CD4-positive, CD25-positive, alpha-beta regulatory T cell (primary cell): ENCODE data around the gene STRA8. TPM values are rescaled to one million over a fixed set of nuclear protein-coding genes. Genes with fewer than 3 reads are reported as not detected.

Experiments used
- ATAC-seq, 2 donors: fragments of 150-1000 bp; cut with Tn5 transposase; one replicate each; pipeline ENCODE4 v1.10.0; 2021; ENCODE audit warnings: low read depth in 2 of 2, moderate number of reproducible peaks in 2 of 2, moderate library complexity in 1 of 2
- DNase-seq, 3 donors: peaks; one replicate each; pipeline versions ENCODE4 v3.0.0 to v3.0.0-alpha.2; 2012 to 2022; ENCODE audit warnings: mixed read lengths in 1 of 3
- H3K27ac ChIP-seq: one replicate; pipeline ENCODE4 v1.7.0; 2013; ENCODE audit warnings: mild to moderate bottlenecking, low read length; ENCODE audit not compliant: insufficient read depth, poor library complexity, severe bottlenecking
- H3K27me3 ChIP-seq: one replicate; pipeline ENCODE4 v1.7.0; 2013; ENCODE audit warnings: low read length; ENCODE audit not compliant: control insufficient read depth, insufficient read depth
- H3K36me3 ChIP-seq: one replicate; pipeline ENCODE4 v1.7.0; 2013; ENCODE audit warnings: mild to moderate bottlenecking, low read length, moderate library complexity; ENCODE audit not compliant: control insufficient read depth, insufficient read depth
- H3K4me1 ChIP-seq: 2 replicates; pipeline ENCODE4 v1.7.0; 2013; ENCODE audit warnings: mild to moderate bottlenecking, low read length; ENCODE audit not compliant: insufficient read depth, control insufficient read depth, poor library complexity, severe bottlenecking
- H3K4me3 ChIP-seq: one replicate; pipeline ENCODE4 v1.7.0; 2013; ENCODE audit warnings: low read depth, mild to moderate bottlenecking, low read length, moderate library complexity
- H3K9me3 ChIP-seq, 2 experiments: 1 replicate in 1 of 2; 2 replicates in 1 of 2; pipeline ENCODE4 v1.7.0; 2013; ENCODE audit warnings: low read length in 2 of 2, mild to moderate bottlenecking in 1 of 2, moderate library complexity in 1 of 2; ENCODE audit not compliant: control insufficient read depth in 2 of 2
- H3K27ac Mint-ChIP-seq, 3 donors: one replicate each; pipeline ENCODE4 v1.8.0; 2020 to 2022; ENCODE audit warnings: mild to moderate bottlenecking in 3 of 3, mixed read lengths in 3 of 3, moderate library complexity in 2 of 3
- H3K27me3 Mint-ChIP-seq: one replicate; pipeline ENCODE4 v1.8.0; 2022; ENCODE audit warnings: mild to moderate bottlenecking, mixed read lengths
- H3K36me3 Mint-ChIP-seq: one replicate; pipeline ENCODE4 v1.8.0; 2020; ENCODE audit warnings: mixed read lengths
- H3K4me1 Mint-ChIP-seq, 4 donors: one replicate each; pipeline ENCODE4 v1.8.0; 2020 to 2022; ENCODE audit warnings: mixed read lengths in 4 of 4, mild to moderate bottlenecking in 1 of 4
- H3K4me3 Mint-ChIP-seq, 4 donors: one replicate each; pipeline ENCODE4 v1.8.0; 2020 to 2022; ENCODE audit warnings: mild to moderate bottlenecking in 4 of 4, mixed read lengths in 4 of 4, moderate library complexity in 3 of 4
- H3K9me3 Mint-ChIP-seq, 7 donors: one replicate each; pipeline ENCODE4 v1.8.0; 2020 to 2022; ENCODE audit warnings: mixed read lengths in 7 of 7, mild to moderate bottlenecking in 3 of 7, moderate library complexity in 2 of 7
- polyA plus RNA-seq, 4 donors: library from polyadenylated mRNA; unstranded; fragments of 300-500 nt; fragmentation: Illumina TruSeq; gene quantifications; one replicate each; pipeline ENCODE4 v1.2.3, GENCODE V29; 2021
- total RNA-seq: library from RNA; stranded (reverse); gene quantifications from one replicate; pipeline ENCODE4 v1.2.3, GENCODE V29; 2022

Gene STRA8
- total and polyA plus RNA-seq, 5 donors from 2014 or later: not detected

DNA sequence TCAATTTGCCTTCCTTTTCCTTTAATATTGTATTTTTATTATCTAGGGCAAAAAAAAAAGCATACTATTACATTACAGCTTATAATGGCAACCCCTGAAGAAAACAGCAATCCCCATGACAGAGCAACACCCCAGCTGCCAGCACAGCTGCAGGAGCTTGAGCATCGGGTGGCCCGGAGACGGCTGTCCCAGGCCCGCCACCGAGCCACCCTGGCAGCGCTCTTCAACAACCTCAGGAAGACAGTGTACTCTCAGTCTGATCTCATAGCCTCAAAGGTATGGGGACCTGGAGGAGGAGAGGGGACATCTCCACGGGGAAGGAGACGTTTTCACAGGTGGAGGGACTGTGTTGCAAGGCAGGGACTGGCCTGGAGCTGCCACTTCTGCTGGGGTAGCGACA is 6.8 kb downstream of the STRA8 start:
- Histone ChIP-seq H3K4me3 (no peak overlapping the region), H3K27me3 (no peaks in the 10 kb centered on the region), H3K4me1 (no peaks in the 10 kb centered on the region), H3K9me3 (no peaks in the 10 kb centered on the region), H3K36me3 (no peaks in the 10 kb centered on the region), H3K27ac (no peak overlapping the region)
- ATAC-seq (no peak), DNase-seq (no peak)
- peaks cover 0 to 2% (median 0%) of the 10 kb centered on the region in 7 donors for H3K9me3 Mint-ChIP-seq
- H3K36me3 Mint-ChIP-seq: no peaks in the 10 kb centered on the region
- H3K27me3 Mint-ChIP-seq: peaks cover 22% of the 10 kb centered on the region
- H3K4me3 Mint-ChIP-seq: no peak overlapping the region
- no peak overlapping the region for H3K27ac Mint-ChIP-seq
- H3K4me1 Mint-ChIP-seq: peaks cover 0 to 12% (median 2%) of the 10 kb centered on the region in 4 donors

DNA sequence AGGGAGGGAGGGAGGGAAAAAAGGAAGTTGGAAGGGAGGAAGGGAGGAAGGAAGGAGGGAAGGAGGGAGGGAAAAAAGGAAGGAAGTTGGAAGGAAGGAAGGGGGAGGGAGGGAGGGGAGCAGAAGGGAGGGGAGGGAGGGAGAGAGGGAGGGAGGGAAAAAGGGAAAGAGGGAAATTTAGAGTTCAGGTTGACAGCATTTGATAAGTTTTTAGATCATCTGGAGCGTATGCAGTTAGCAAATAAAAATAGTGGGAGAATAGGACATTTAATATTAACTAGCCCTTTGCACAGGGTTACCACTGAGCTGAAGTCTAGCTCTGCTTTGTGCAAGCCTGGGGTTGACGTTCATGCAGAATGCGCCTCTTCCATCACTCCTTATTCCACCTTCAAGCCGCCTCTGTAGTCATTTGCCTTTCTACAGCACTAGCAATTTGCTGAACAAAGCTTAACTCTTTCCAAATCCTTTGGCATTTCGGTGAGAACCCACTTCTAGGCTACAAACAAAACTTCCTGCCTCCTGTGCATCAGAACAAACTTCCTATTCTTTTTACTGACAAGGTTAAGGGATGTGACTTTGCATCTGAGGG is 8.6 kb downstream of the STRA8 start:
- Mint-ChIP-seq H3K36me3 (no peaks in the 10 kb centered on the region), H3K9me3 (no peaks in the 10 kb centered on the region), H3K4me3 (no peak overlapping the region), H3K27ac (no peak overlapping the region), H3K4me1 (peaks cover 0 to 1% (median 0%) of the 10 kb centered on the region in 4 donors), H3K27me3 (peaks cover 17% of the 10 kb centered on the region)
- DNase-seq: no peak
- Histone ChIP-seq H3K27ac (no peak overlapping the region), H3K4me1 (no peaks in the 10 kb centered on the region), H3K9me3 (no peaks in the 10 kb centered on the region), H3K4me3 (no peak overlapping the region), H3K27me3 (no peaks in the 10 kb centered on the region), H3K36me3 (no peaks in the 10 kb centered on the region)
- no peak for ATAC-seq

DNA sequence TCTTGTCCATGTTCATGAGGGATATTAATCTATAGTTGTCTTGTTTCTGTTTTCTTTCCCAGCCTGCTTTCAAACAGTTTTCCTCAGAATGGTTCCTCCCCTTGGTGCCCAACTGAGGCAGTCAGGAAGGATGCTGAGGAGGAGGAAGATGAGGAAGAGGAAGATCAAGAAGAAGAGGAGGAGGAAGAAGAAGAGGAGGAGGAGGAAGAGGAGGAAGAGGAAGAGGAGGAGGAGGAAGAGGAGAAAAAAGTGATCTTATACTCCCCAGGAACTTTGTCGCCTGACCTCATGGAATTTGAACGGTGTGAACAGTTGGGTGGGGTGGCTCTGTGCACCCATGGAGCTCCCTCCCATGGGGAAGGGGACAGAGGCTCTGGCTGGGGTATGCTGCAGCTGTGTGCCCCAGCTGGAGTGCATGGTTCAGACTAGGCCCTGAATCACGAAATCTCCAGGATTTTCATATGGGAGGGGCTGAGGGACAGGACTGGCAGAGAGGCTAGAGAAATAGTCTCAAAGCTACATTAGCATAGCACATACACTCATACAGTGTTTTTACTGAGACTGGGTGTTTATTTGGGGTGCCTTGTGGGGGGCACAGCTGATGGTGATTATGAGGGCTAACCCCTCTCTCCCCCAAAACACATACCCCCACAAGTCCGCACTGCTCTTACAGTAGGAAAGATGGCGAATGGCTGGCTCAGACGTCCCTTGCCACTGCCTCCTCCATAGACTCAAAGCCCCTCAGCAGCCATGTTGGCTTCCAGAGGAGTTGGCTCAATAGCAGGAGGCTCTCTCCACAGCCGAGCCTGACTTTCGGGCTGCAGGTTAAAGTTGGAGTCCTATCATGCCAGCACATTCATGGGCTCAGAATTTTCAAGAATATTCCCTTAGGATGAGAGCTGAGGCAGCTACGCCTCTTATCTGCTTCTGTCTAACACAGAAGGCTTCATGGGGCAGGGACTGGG is 11.9 kb downstream of the STRA8 start:
- H3K36me3 Mint-ChIP-seq: no peaks in the 10 kb centered on the region
- H3K36me3 ChIP-seq: no peaks in the 10 kb centered on the region
- H3K4me1 ChIP-seq: no peaks in the 10 kb centered on the region
- H3K9me3 Mint-ChIP-seq: no peaks in the 10 kb centered on the region
- no peak overlapping the region for H3K27ac Mint-ChIP-seq
- no peaks in the 10 kb centered on the region for H3K9me3 ChIP-seq
- no peak overlapping the region for H3K4me3 Mint-ChIP-seq
- ATAC-seq: no peak
- no peaks in the 10 kb centered on the region for H3K4me1 Mint-ChIP-seq
- DNase-seq: no peak
- H3K4me3 ChIP-seq: no peak overlapping the region
- peaks cover 7% of the 10 kb centered on the region for H3K27me3 Mint-ChIP-seq
- H3K27me3 ChIP-seq: no peaks in the 10 kb centered on the region
- H3K27ac ChIP-seq: no peak overlapping the region

DNA sequence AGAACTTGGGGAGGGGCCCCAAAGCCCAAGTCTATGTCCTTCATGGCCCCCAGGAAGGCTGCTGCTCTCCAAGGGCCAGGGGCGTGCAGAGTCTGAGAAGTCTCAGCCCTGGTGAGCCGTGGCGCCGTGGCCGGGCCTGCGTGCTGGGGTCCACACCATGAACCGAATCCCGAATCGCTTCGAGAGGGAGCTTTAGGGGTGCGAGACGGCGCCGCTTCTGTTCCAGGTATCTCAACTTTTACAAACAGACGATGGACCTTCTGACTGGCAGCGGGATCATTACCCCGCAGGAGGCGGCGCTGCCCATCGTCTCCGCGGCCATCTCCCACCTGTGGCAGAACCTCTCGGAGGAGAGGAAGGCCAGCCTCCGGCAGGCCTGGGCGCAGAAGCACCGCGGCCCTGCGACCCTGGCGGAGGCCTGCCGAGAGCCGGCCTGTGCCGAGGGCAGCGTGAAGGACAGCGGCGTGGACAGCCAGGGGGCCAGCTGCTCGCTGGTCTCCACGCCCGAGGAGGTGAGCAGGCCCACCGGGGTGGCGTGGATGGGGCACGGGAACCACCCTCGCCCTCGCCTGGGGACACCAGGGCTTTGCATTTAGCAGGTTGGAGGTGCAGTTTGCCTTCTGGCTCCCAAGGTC is 12.7 kb downstream of the STRA8 start:
- Histone ChIP-seq H3K4me1 (no peaks in the 10 kb centered on the region), H3K9me3 (no peaks in the 10 kb centered on the region)

DNA sequence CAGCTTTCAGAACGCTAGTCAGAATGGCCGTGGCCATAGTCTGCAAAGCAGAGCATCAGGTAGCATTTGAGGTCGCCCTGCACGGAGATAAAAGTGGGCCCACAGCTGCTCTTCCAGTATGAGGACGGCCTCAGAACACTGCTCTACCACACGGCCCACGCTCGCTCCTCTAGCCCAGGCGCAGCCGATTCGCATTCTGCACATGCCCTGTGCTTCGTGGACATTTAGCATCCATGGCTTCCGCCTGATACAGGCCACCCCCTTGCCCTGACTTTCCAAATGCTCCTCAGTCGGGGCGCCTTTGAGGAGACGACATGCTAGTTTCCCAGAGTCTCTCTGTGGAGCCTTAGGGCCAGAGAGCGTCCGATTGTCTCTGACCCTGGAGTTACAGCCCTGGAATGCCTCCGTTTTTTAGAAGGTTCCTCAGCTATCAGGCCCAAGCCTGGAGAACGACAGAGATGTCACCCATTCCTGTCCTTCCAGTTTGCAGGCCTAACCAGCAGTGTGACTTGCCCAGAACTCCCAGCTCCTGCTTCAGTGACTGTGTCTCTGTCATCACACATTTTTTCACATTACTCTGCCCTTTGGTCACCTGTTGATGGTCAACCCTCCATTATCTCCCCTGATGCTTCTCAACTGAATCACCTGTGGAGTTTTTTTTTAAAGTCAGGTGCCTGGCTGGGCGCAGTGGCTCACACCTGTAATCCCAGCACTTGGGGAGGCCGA is 14.3 kb downstream of the STRA8 start:
- Histone ChIP-seq H3K36me3 (no peaks in the 10 kb centered on the region), H3K27ac (no peak overlapping the region), H3K4me1 (no peaks in the 10 kb centered on the region), H3K9me3 (no peaks in the 10 kb centered on the region), H3K4me3 (no peak overlapping the region), H3K27me3 (no peaks in the 10 kb centered on the region)
- Mint-ChIP-seq H3K27me3 (peaks cover under 1% of the 10 kb centered on the region), H3K36me3 (no peaks in the 10 kb centered on the region), H3K4me3 (no peak overlapping the region), H3K4me1 (peaks cover 0 to 4% (median 0%) of the 10 kb centered on the region in 4 donors), H3K27ac (no peak overlapping the region), H3K9me3 (no peaks in the 10 kb centered on the region)
- ATAC-seq (no peak), DNase-seq (no peak)

More for the DNA sequence above, 12.7 kb downstream of the STRA8 start:
- Histone ChIP-seq H3K27ac (no peak overlapping the region), H3K27me3 (no peaks in the 10 kb centered on the region), H3K36me3 (no peaks in the 10 kb centered on the region), H3K4me3 (no peak overlapping the region)
- Mint-ChIP-seq H3K27me3 (peaks cover 7% of the 10 kb centered on the region), H3K4me3 (no peak overlapping the region), H3K9me3 (no peaks in the 10 kb centered on the region), H3K27ac (no peak overlapping the region), H3K4me1 (no peaks in the 10 kb centered on the region), H3K36me3 (no peaks in the 10 kb centered on the region)
- ATAC-seq: no peak
- no peak for DNase-seq

DNA sequence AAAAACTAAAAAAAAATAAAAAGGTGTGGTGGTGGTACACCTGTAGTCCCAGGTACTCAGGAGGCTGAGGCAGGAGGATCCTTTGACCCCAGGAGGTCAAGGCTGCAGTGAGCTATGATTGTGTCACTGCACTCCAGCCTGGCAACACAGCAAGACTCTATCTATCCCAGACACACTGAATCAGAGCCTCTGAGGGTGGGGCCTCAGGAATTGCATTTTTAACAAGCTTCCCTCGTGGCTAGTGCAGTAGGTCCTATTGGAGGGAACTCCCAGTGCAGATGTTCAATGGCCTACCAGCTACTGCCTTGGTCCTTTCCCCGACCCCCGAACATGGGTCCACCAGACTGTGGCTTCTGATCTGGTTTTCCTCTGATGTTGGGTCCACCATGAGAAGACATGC is 14.9 kb downstream of the STRA8 start:
- DNase-seq (no peak), ATAC-seq (no peak)
- H3K4me1 ChIP-seq: no peaks in the 10 kb centered on the region
- Mint-ChIP-seq H3K4me1 (peaks cover 0 to 4% (median 0%) of the 10 kb centered on the region in 4 donors), H3K4me3 (no peak overlapping the region), H3K27me3 (no peaks in the 10 kb centered on the region), H3K9me3 (no peaks in the 10 kb centered on the region), H3K27ac (peak overlapping the region in 1 of 3 donors; percentile 69), H3K36me3 (no peaks in the 10 kb centered on the region)
- H3K9me3 ChIP-seq: no peaks in the 10 kb centered on the region
- no peaks in the 10 kb centered on the region for H3K27me3 ChIP-seq
- H3K36me3 ChIP-seq: no peaks in the 10 kb centered on the region
- H3K27ac ChIP-seq: no peak overlapping the region
- H3K4me3 ChIP-seq: no peak overlapping the region

DNA sequence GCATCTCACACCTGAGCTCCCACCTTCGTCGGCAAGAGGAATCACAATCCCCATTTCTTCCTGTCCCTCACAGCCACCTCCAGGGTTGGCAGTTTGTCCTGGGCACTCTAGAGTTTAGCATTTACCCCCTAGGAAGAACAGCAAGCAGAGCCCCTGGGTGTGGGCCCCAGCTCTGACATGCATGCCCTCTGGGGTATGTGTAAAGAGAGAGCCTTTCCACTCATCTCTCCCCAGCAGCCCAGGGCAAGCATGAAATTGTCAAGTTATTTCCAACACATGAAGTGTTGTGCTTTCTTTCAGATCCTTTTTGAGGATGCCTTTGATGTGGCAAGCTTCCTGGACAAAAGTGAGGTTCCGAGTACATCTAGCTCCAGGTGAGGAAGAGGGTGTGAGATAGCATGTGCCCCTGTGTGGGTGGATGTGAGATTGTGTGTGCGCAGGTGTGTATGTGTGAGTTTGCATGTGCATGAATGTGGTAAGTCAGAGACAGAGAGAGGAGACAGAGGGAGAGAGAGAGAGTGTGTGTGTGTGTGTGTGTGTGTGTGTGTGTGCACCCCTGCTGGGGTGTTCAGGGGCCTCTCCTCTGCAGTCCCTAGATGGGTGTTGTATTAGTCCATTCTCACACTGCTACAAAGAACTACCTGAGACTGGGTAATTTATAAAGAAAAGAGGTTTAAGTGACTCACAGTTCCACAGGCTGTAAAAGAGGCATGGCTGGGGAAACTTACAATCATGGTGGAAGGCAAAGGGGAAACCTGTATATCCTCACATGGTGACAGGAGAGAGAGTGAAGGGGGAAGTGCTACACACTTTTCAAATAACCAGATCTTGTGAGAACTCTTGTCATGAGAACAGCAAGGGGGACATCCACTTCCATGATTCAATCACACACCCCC is 18.1 kb downstream of the STRA8 start:
- Mint-ChIP-seq H3K27me3 (no peaks in the 10 kb centered on the region), H3K4me1 (peaks cover 0 to 4% (median 0%) of the 10 kb centered on the region in 4 donors), H3K4me3 (no peak overlapping the region), H3K36me3 (no peaks in the 10 kb centered on the region), H3K27ac (peak overlapping the region in 1 of 3 donors; percentile 20), H3K9me3 (no peaks in the 10 kb centered on the region)
- ATAC-seq: no peak
- DNase-seq: no peak
- H3K27me3 ChIP-seq: no peaks in the 10 kb centered on the region
- H3K27ac ChIP-seq: no peak overlapping the region
- no peaks in the 10 kb centered on the region for H3K4me1 ChIP-seq
- no peaks in the 10 kb centered on the region for H3K36me3 ChIP-seq
- H3K4me3 ChIP-seq: no peak overlapping the region
- no peaks in the 10 kb centered on the region for H3K9me3 ChIP-seq
